ENCODE measurements around the gene ARHGAP27. TPM values are rescaled to one million over a fixed set of nuclear protein-coding genes. Genes with fewer than 3 reads are reported as not detected.

ARHGAP27 gene
- total and polyA plus RNA-seq, 2 of the 13 experiments (the other 11 are each of a cell fraction or from before 2014, with no cell fraction given): 15.5 to 18.9 TPM

DNA sequence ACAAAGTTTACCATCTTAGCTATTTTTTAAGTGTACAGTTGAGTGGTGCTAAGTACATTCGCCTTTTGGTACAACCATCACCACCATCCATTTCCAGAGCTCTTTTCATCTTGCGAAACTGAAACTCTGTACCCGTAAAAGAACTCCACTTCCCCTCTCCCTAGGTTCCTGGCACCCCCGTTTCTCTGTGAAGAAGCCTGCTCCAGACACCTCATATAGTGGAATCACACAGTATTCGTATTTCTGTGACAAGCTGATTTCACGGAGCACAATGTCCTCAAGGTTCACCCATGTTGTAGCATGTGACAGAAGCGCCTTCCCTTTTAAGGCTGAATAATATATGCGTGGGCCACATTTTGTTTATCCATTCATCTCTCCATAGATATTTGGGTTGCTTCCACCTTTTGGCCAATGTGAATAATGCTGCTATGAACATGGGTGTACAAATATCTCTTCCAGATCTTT is 61.7 kb downstream of the ARHGAP27 start:
- peak overlapping the region; percentile 93 for H3K4me2 ChIP-seq (ENCODE audit: low read depth, low read length)

More for the DNA sequence above, 61.7 kb downstream of the ARHGAP27 start:
- ATAC-seq (no peak), FAIRE-seq (peak; percentile 52), DNase-seq (ENCODE audit: low spot score) (no peak)
- intact Hi-C loops (cut with micrococcal nuclease; ENCODE audit: unreplicated experiment) (loop anchor here (5.0 kb wide), 2 partner anchors 59 to 94 kb away; no protein-coding TSS in a partner anchor), in situ Hi-C loops (cut with HindIII; ENCODE audit: extremely low pct_ligation_motif_present, low pct_unique_long_range_greater_than_20kb) (loop anchor here (10.0 kb wide), 1 partner anchor 236 kb away; the partner anchor contains the start of genes ACBD4 and PLCD3)
- 32% methylated on average over 8 of the region's 8 CpGs for WGBS (ENCODE audit: low lambda C conversion rate)
- ChIA-PET POLR2A (interaction anchor here (0.7 to 2.8 kb wide), 10 partner anchors 11 to 222 kb away, joined by 3 to 28 read pairs (median 10); partner anchors contain the start of genes HEXIM1, HEXIM2 and MAP3K14), CTCF (ENCODE audit: low intra/inter-chr PET ratio, low total read pairs) (no interaction called here)
- Histone ChIP-seq H3K79me2 (ENCODE audit: insufficient read depth, low read length) (no peaks in the 10 kb centered on the region), H3K4me3 (replicated peaks in 1 of 3; ENCODE audit: insufficient read depth in 1 of 3, low read depth in 2 of 3, low read length in 3 of 3) (peak overlapping the region; percentile 66 to 76 (median 67)), H4K20me1 (ENCODE audit: insufficient read depth, low read length) (no peaks in the 10 kb centered on the region), H2AFZ (ENCODE audit: low read length) (no peak overlapping the region), H3K4me1 (ENCODE audit: insufficient read depth, low read length) (peaks cover 40% of the 10 kb centered on the region), H3K9me3 (ENCODE audit: low read length) (no peaks in the 10 kb centered on the region), H3K27ac (ENCODE audit: extremely low read length, insufficient read depth, low read length) (peak overlapping the region; percentile 66), H3K9ac (ENCODE audit: insufficient read depth, low read depth, low read length) (peak overlapping the region; percentile 69; the same call in 1 of the 2 replicates), H3K27me3 (ENCODE audit: control insufficient read depth in 1 of 2, insufficient read depth in 2 of 2, low read length in 2 of 2) (peaks cover 0 to 5% of the 10 kb centered on the region in 2 experiments; a peak in 2 of 5 replicates), H3K36me3 (replicated peaks in 1 of 2; ENCODE audit: control insufficient read depth in 1 of 2, insufficient read depth in 2 of 2, low read length in 2 of 2) (no peaks in the 10 kb centered on the region)
- BruUV-seq (replicated peaks): no TSS peak
- TF ChIP-seq, protein P1, sequence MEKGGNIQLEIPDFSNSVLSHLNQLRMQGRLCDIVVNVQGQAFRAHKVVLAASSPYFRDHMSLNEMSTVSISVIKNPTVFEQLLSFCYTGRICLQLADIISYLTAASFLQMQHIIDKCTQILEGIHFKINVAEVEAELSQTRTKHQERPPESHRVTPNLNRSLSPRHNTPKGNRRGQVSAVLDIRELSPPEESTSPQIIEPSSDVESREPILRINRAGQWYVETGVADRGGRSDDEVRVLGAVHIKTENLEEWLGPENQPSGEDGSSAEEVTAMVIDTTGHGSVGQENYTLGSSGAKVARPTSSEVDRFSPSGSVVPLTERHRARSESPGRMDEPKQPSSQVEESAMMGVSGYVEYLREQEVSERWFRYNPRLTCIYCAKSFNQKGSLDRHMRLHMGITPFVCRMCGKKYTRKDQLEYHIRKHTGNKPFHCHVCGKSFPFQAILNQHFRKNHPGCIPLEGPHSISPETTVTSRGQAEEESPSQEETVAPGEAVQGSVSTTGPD (CRISPR knock-in tag; IDR thresholded peaks at IDR 0.05): peak; percentile 49; the same call in 1 of the 2 replicates
- TF ChIP-seq ZNF772 (CRISPR knock-in tag; IDR thresholded peaks at IDR 0.05) (no peak), CEBPB (IDR thresholded peaks at IDR 0.05; ENCODE audit: borderline replicate concordance, low read depth, low read length) (peak; percentile 16; the same call in 1 of the 2 replicates), STAT5B (CRISPR knock-in tag; IDR thresholded peaks at IDR 0.05) (no peak), U2AF2 (IDR thresholded peaks at IDR 0.05; ENCODE audit: low read depth, low read length) (no peak), ZNF431 (CRISPR knock-in tag; IDR thresholded peaks at IDR 0.05; ENCODE audit: borderline replicate concordance, low read depth) (no peak)
- TF ChIP-seq, protein P2, sequence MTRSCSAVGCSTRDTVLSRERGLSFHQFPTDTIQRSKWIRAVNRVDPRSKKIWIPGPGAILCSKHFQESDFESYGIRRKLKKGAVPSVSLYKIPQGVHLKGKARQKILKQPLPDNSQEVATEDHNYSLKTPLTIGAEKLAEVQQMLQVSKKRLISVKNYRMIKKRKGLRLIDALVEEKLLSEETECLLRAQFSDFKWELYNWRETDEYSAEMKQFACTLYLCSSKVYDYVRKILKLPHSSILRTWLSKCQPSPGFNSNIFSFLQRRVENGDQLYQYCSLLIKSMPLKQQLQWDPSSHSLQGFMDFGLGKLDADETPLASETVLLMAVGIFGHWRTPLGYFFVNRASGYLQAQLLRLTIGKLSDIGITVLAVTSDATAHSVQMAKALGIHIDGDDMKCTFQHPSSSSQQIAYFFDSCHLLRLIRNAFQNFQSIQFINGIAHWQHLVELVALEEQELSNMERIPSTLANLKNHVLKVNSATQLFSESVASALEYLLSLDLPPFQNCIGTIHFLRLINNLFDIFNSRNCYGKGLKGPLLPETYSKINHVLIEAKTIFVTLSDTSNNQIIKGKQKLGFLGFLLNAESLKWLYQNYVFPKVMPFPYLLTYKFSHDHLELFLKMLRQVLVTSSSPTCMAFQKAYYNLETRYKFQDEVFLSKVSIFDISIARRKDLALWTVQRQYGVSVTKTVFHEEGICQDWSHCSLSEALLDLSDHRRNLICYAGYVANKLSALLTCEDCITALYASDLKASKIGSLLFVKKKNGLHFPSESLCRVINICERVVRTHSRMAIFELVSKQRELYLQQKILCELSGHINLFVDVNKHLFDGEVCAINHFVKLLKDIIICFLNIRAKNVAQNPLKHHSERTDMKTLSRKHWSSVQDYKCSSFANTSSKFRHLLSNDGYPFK (CRISPR knock-in tag; IDR thresholded peaks at IDR 0.05; ENCODE audit: borderline replicate concordance): no peak
- TF ChIP-seq, protein P3, sequence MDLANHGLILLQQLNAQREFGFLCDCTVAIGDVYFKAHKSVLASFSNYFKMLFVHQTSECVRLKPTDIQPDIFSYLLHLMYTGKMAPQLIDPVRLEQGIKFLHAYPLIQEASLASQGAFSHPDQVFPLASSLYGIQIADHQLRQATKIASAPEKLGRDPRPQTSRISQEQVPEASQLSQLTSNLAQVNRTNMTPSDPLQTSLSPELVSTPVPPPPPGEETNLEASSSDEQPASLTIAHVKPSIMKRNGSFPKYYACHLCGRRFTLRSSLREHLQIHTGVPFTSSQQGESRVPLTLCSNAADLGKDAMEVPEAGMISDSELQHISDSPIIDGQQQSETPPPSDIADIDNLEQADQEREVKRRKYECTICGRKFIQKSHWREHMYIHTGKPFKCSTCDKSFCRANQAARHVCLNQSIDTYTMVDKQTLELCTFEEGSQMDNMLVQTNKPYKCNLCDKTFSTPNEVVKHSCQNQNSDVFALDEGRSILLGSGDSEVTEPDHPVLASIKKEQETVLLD (CRISPR knock-in tag; IDR thresholded peaks at IDR 0.05; ENCODE audit: low read depth): 0 out of 2 replicates have a peak, but pooled peaks have one; percentile 4

All from HepG2 (cell line).